A673 (cell line): ENCODE measurements around the gene KRR1. TPM values are rescaled to one million over a fixed set of nuclear protein-coding genes. Genes with fewer than 3 reads are reported as not detected.

Source experiments
- BruUV-seq: library from RNA; stranded (reverse); fragments of 400-500 nt; replicated peaks from 2 replicates; lab custom pipeline; 2021; lab: Mats Ljungman, UMichigan
- CTCF ChIA-PET: fragments of 300-600 bp; sonication (Branson Sonifier 250); formaldehyde crosslinking; loops from one replicate; lab custom pipeline; 2022; ENCODE audit warnings: antibody characterized with exemption; lab: Charles Lee
- POLR2A ChIA-PET: fragments of 300-600 bp; sonication (Branson Sonifier 250); formaldehyde crosslinking; loops from one replicate; lab custom pipeline; 2022; ENCODE audit warnings: antibody characterized with exemption; ENCODE audit not compliant: low non-redundant PET; lab: Charles Lee
- DNase-seq: peaks from one replicate; pipeline ENCODE4 v3.0.0-alpha.2; 2015; ENCODE audit warnings: low spot score
- H3K27ac ChIP-seq: fragments of 200-600 bp; sonication (generic); 2 replicates; pipeline ENCODE4 v1.5.1; 2016; ENCODE audit warnings: mixed run types, low read depth, mild to moderate bottlenecking, mixed read lengths, antibody characterized with exemption, low read length; ENCODE audit not compliant: poor library complexity, severe bottlenecking
- H3K27me3 ChIP-seq: fragments of 200-600 bp; sonication (generic); replicated peaks from 2 replicates; pipeline ENCODE4 v1.6.1; 2017; ENCODE audit warnings: mixed run types, low read depth, mild to moderate bottlenecking, mixed read lengths, antibody characterized with exemption, low read length; ENCODE audit not compliant: insufficient read depth, poor library complexity
- H3K36me3 ChIP-seq: fragments of 200-600 bp; sonication (generic); 2 replicates; pipeline ENCODE4 v1.6.1; 2016; ENCODE audit warnings: mixed run types, mild to moderate bottlenecking, mixed read lengths, antibody characterized with exemption, low read length; ENCODE audit not compliant: insufficient read depth, poor library complexity, severe bottlenecking
- H3K4me1 ChIP-seq: fragments of 200-600 bp; sonication (generic); 2 replicates; pipeline ENCODE4 v1.6.1; 2017; ENCODE audit warnings: mixed run types, mild to moderate bottlenecking, mixed read lengths, antibody characterized with exemption, low read length; ENCODE audit not compliant: insufficient read depth, poor library complexity, severe bottlenecking
- H3K4me3 ChIP-seq: fragments of 200-600 bp; sonication (generic); 2 replicates; pipeline ENCODE4 v1.5.1; 2016; ENCODE audit warnings: low read depth, mixed run types, mild to moderate bottlenecking, mixed read lengths, low read length; ENCODE audit not compliant: poor library complexity, severe bottlenecking
- H3K9me3 ChIP-seq: fragments of 200-600 bp; sonication (generic); 2 replicates; pipeline ENCODE4 v1.6.1; 2016; ENCODE audit warnings: mixed run types, low read depth, mild to moderate bottlenecking, mixed read lengths, antibody characterized with exemption, low read length; ENCODE audit not compliant: poor library complexity, severe bottlenecking
- CTCF ChIP-seq: fragments of 300-800, 200-600 bp; sonication (generic); conservative IDR thresholded peaks from 2 replicates; pipeline ENCODE4 v1.5.1; 2017; ENCODE audit warnings: low read depth, mild to moderate bottlenecking, antibody characterized with exemption, low read length, moderate library complexity, mixed read lengths
- EZH2 ChIP-seq: fragments of 200-600 bp; sonication (generic); IDR thresholded peaks from 2 replicates; pipeline ENCODE4 v1.6.1; 2017; ENCODE audit warnings: borderline replicate concordance, low read depth, mild to moderate bottlenecking, mixed read lengths, antibody characterized with exemption, low read length; ENCODE audit not compliant: poor library complexity, severe bottlenecking
- intact Hi-C: fragments of 100-400 bp; cut with micrococcal nuclease; formaldehyde crosslinking; loops from one replicate; pipeline ENCODE4 v1.10.0; 2022; ENCODE audit not compliant: unreplicated experiment
- total RNA-seq: library from RNA; stranded (reverse); gene quantifications from 2 replicates; pipeline ENCODE4 v1.2.3, GENCODE V29; 2021

KRR1 gene
- total RNA-seq, 1 experiment from 2014 or later = 85.9 TPM

DNA sequence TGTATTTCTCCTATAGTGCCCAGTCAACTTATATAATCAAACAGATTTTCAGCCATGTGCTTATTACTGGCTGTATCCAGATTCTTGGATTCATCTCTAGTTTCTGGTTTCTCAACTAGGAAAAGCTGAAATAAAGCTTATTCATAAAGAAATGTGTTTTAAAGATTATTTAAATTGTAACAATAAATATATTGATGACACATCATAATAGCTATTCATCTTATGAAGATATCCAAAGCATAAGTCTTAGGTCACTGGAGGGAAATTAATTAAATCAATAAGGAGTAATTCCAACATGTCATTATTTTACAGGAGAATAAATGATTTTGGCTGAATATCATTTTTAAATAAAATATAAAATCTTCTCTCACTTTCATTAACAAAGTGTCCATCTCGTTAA lies 32.1 kb upstream of the KRR1 start:
- intact Hi-C loops = no loop called here
- POLR2A ChIA-PET = no interaction called here

GRCh38 chr12:75542942-75543341 lies 31.5 kb upstream of the KRR1 start:
- DNase-seq = no peak
- ChIA-PET POLR2A (no interaction called here), CTCF (no interaction called here)
- no peak overlapping the region for H3K27ac ChIP-seq
- no TSS peak for BruUV-seq
- no peak overlapping the region for H3K4me3 ChIP-seq
- H3K27me3 ChIP-seq = no peaks in the 10 kb centered on the region
- no peaks in the 10 kb centered on the region for H3K9me3 ChIP-seq
- intact Hi-C loops = no loop called here
- no peaks in the 10 kb centered on the region for H3K36me3 ChIP-seq
- H3K4me1 ChIP-seq = peaks cover 5% of the 10 kb centered on the region
- TF ChIP-seq CTCF (no peak), EZH2 (no peak)

More for the DNA sequence above, 32.1 kb upstream of the KRR1 start:
- no peak for TF ChIP-seq EZH2
- TF ChIP-seq CTCF = no peak
- CTCF ChIA-PET = no interaction called here
- Histone ChIP-seq H3K27ac (no peak overlapping the region), H3K36me3 (no peaks in the 10 kb centered on the region), H3K9me3 (no peaks in the 10 kb centered on the region), H3K27me3 (no peaks in the 10 kb centered on the region), H3K4me3 (no peak overlapping the region), H3K4me1 (peaks cover 8% of the 10 kb centered on the region)
- no TSS peak for BruUV-seq
- DNase-seq = no peak

DNA sequence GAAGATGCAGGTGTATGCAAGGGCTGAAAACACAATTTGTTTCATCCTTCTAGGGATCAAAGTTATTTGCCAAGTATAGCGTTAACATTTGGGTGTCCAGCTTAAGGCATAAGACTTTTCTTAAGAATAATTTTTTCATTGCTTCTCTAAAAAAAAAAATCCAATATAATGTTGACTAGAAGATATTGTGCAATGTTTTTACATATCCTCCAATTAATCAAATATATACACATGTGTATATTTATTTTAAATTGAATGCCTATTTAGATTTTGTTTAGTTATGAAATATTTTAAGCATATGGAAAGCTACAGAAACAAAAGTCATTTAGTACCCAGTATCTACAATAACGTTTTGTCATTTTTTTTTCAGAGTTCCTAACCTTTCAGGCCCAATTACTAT lies 28.5 kb upstream of the KRR1 start:
- CTCF ChIA-PET = no interaction called here
- no peaks in the 10 kb centered on the region for H3K4me1 ChIP-seq
- no peaks in the 10 kb centered on the region for H3K27me3 ChIP-seq
- POLR2A ChIA-PET = no interaction called here
- DNase-seq = no peak
- BruUV-seq = no TSS peak
- H3K27ac ChIP-seq = no peak overlapping the region
- no peaks in the 10 kb centered on the region for H3K9me3 ChIP-seq
- intact Hi-C loops = no loop called here
- no peak overlapping the region for H3K4me3 ChIP-seq
- no peaks in the 10 kb centered on the region for H3K36me3 ChIP-seq
- TF ChIP-seq EZH2 = no peak
- no peak for TF ChIP-seq CTCF
